ENCODE data around the gene BRD4. TPM values are rescaled to one million over a fixed set of nuclear protein-coding genes. Genes with fewer than 3 reads are reported as not detected.

The BRD4 gene
- polyA plus RNA-seq, 1 donor from 2014 or later = 3.6 TPM

- Histone ChIP-seq H3K9me3 (ENCODE audit: low read length) (no peaks in the 10 kb centered on the region), H3K36me3 (ENCODE audit: insufficient read depth, low read length) (no peaks in the 10 kb centered on the region), H3F3A (ENCODE audit: insufficient read depth, low read length, poor library complexity, severe bottlenecking) (no peaks in the 10 kb centered on the region), H3K27ac (ENCODE audit: low read length) (no peak overlapping the region), H3K4me3 (ENCODE audit: low read length) (no peak overlapping the region), H3K27me3 (ENCODE audit: insufficient read depth, low read depth, low read length) (no peaks in the 10 kb centered on the region), H4K20me1 (ENCODE audit: insufficient read depth) (no peaks in the 10 kb centered on the region), H3K4me2 (ENCODE audit: low read length) (no peak overlapping the region), H2AFZ (ENCODE audit: low read depth, low read length) (no peak overlapping the region), H3K9me2 (ENCODE audit: insufficient read depth, low read length) (no peaks in the 10 kb centered on the region), H3K9ac (ENCODE audit: low read length) (no peak overlapping the region), H3K79me2 (replicated peaks; ENCODE audit: insufficient read depth, low read length) (no peaks in the 10 kb centered on the region)
- no peak for TF ChIP-seq EZH2 (IDR thresholded peaks at IDR 0.05; ENCODE audit: borderline replicate concordance, insufficient read depth, low read length, poor library complexity, severe bottlenecking)
- TF ChIP-seq EP300 (conservative IDR thresholded peaks at IDR 0.05; ENCODE audit: poor library complexity, severe bottlenecking) = no peak
- TF ChIP-seq POLR2AphosphoS5 (IDR thresholded peaks at IDR 0.05) = no peak
- no peak for TF ChIP-seq RAD21 (conservative IDR thresholded peaks at IDR 0.05)
- TF ChIP-seq MXI1 (conservative IDR thresholded peaks at IDR 0.05; ENCODE audit: poor library complexity, severe bottlenecking) = no peak
These were observed 79.3 kb downstream of the BRD4 start for GRCh38 chr19:15253061-15253460.

GRCh38 chr19:15252398-15253018 lies 79.8 kb downstream of the BRD4 start:
- no peaks in the 10 kb centered on the region for H3K9me3 ChIP-seq (ENCODE audit: low read length)
- H3K79me2 ChIP-seq (replicated peaks; ENCODE audit: insufficient read depth, low read length) = no peaks in the 10 kb centered on the region
- TF ChIP-seq MXI1 (conservative IDR thresholded peaks at IDR 0.05; ENCODE audit: poor library complexity, severe bottlenecking) (no peak), REST (IDR thresholded peaks at IDR 0.05; ENCODE audit: borderline replicate concordance) (no peak), POLR2AphosphoS5 (IDR thresholded peaks at IDR 0.05) (no peak), EZH2 (IDR thresholded peaks at IDR 0.05; ENCODE audit: borderline replicate concordance, insufficient read depth, low read length, poor library complexity, severe bottlenecking) (no peak), EP300 (conservative IDR thresholded peaks at IDR 0.05; ENCODE audit: poor library complexity, severe bottlenecking) (no peak), RAD21 (conservative IDR thresholded peaks at IDR 0.05) (no peak), SMC3 (conservative IDR thresholded peaks at IDR 0.05; ENCODE audit: poor library complexity) (no peak), CTCF (IDR thresholded peaks at IDR 0.05; ENCODE audit: poor library complexity, severe bottlenecking) (no peak), TAF1 (IDR thresholded peaks at IDR 0.05; ENCODE audit: low read depth) (no peak)
- H3K9me2 ChIP-seq (ENCODE audit: insufficient read depth, low read length) = no peaks in the 10 kb centered on the region
- no peak overlapping the region for H3K27ac ChIP-seq (ENCODE audit: low read length)
- H3K4me3 ChIP-seq (ENCODE audit: low read length) = no peak overlapping the region
- no peak overlapping the region for H3K4me2 ChIP-seq (ENCODE audit: low read length)
- no peak overlapping the region for H2AFZ ChIP-seq (ENCODE audit: low read depth, low read length)
- H3K9ac ChIP-seq (ENCODE audit: low read length) = no peak overlapping the region
- H3F3A ChIP-seq (ENCODE audit: insufficient read depth, low read length, poor library complexity, severe bottlenecking) = no peaks in the 10 kb centered on the region
- H3K36me3 ChIP-seq (ENCODE audit: insufficient read depth, low read length) = no peaks in the 10 kb centered on the region
- H4K20me1 ChIP-seq (ENCODE audit: insufficient read depth) = no peaks in the 10 kb centered on the region
- no peaks in the 10 kb centered on the region for H3K27me3 ChIP-seq (ENCODE audit: insufficient read depth, low read depth, low read length)

Measured in neural cell (in vitro differentiated cells).